C1 segment of cervical spinal cord (tissue), 14 donors: Measurements from ENCODE around the gene SNRNP70.
A peak's percentile ranks its signal among the peaks of the same experiment; 100 is the strongest.

ENCODE experiments used
- DNase-seq, 14 donors: peaks; one replicate each; lab custom pipeline; 2025; lab: John Stamatoyannopoulos, UW

SNRNP70 gene

GRCh38 chr19:49064029-49064629 is 21.1 kb upstream of the SNRNP70 start:
- DNase-seq = no peak

- no peak for DNase-seq
Measured at GRCh38 chr19:49064768-49065611, 20.3 kb upstream of the SNRNP70 start, which contains the start of gene NTF4. Gene NTF4, minus strand, starts transcription at chr19:49064818. Its CDS starts 2,821 bp downstream, at chr19:49061997.

GRCh38 chr19:49065905-49066512 is 19.2 kb upstream of the SNRNP70 start:
- no peak for DNase-seq

- DNase-seq = no peak
Measured at GRCh38 chr19:49067554-49067953, 17.7 kb upstream of the SNRNP70 start.

- no peak for DNase-seq
Measured at GRCh38 chr19:49069026-49069425, 16.2 kb upstream of the SNRNP70 start.

GRCh38 chr19:49070416-49070815 is 14.8 kb upstream of the SNRNP70 start:
- DNase-seq = no peak

- no peak for DNase-seq
Measured at GRCh38 chr19:49071860-49072547, 13.2 kb upstream of the SNRNP70 start.

- DNase-seq = no peak
Measured at GRCh38 chr19:49073514-49074378, 11.5 kb upstream of the SNRNP70 start.

GRCh38 chr19:49074869-49075268 is 10.4 kb upstream of the SNRNP70 start:
- DNase-seq = peak in 8 of 14 donors; percentile 11 to 46 (median 28)

- DNase-seq = no peak
Measured at GRCh38 chr19:49080392-49080791, 4.9 kb upstream of the SNRNP70 start.

GRCh38 chr19:49081273-49081672 is 4.0 kb upstream of the SNRNP70 start:
- DNase-seq = no peak

- DNase-seq = no peak
Measured at GRCh38 chr19:49084206-49085019, 838 bp upstream of the SNRNP70 start.

GRCh38 chr19:49085868-49086232 is 599 bp downstream of the SNRNP70 start:
- DNase-seq = peak in 1 of 14 donors; percentile 39

GRCh38 chr19:49086296-49086695 is 1.0 kb downstream of the SNRNP70 start:
- no peak for DNase-seq

- DNase-seq = no peak
Measured at GRCh38 chr19:49091391-49092038, 6.3 kb downstream of the SNRNP70 start.

- DNase-seq = no peak
Measured at GRCh38 chr19:49092686-49093085, 7.4 kb downstream of the SNRNP70 start.

- peak in 8 of 14 donors; percentile 17 to 55 (median 38) for DNase-seq
Measured at GRCh38 chr19:49094505-49095482, 9.5 kb downstream of the SNRNP70 start.
